GM21529 (cell line): ENCODE data around the gene BNIP5.

Experiments used
- ATAC-seq: cut with Tn5 transposase; IDR thresholded peaks from one replicate; pipeline ENCODE4 v1.9.1; 2021; ENCODE audit not compliant: unreplicated experiment

Gene BNIP5

GRCh38 chr6:36269834-36270705, 66.6 kb downstream of the BNIP5 start, which contains the start of gene PNPLA1:
Gene PNPLA1, plus strand, starts transcription at chr6:36270060. Its CDS starts 400 bp downstream, at chr6:36270460.
- ATAC-seq: no peak

- ATAC-seq: no peak
Observed at GRCh38 chr6:36268478-36269275, 68.0 kb downstream of the BNIP5 start.

- no peak for ATAC-seq
Observed at GRCh38 chr6:36267731-36268477, 68.8 kb downstream of the BNIP5 start.

GRCh38 chr6:36266913-36267644, 69.6 kb downstream of the BNIP5 start:
- ATAC-seq: no peak
